Activated CD4-positive, CD25-positive, alpha-beta regulatory T cell treated with anti-CD3 and anti-CD28 coated beads, Interleukin-2, amount 50 U/mL, for 16 hours (primary cell): ENCODE data around the gene SOD3.

Source experiments
- DNase-seq: peaks from one replicate; pipeline ENCODE4 v3.0.0-alpha.2; 2020; ENCODE audit warnings: low read depth, low spot score

SOD3 gene

GRCh38 chr4:24801136-24801855 lies 5.9 kb downstream of the SOD3 start:
- no peak for DNase-seq

- DNase-seq, result no peak
These were observed 7.3 kb downstream of the SOD3 start for GRCh38 chr4:24802648-24803047.

- no peak for DNase-seq
These were observed 9.7 kb downstream of the SOD3 start for GRCh38 chr4:24805067-24805466.

GRCh38 chr4:24805566-24805965 lies 10.2 kb downstream of the SOD3 start:
- no peak for DNase-seq

- DNase-seq, result no peak
These were observed 11.0 kb downstream of the SOD3 start for GRCh38 chr4:24806206-24806990.

- DNase-seq, result no peak
These were observed 12.2 kb downstream of the SOD3 start for GRCh38 chr4:24807611-24808010.

GRCh38 chr4:24808261-24808660 lies 12.9 kb downstream of the SOD3 start:
- DNase-seq, result no peak

- DNase-seq, result no peak
These were observed 13.6 kb downstream of the SOD3 start for GRCh38 chr4:24808955-24809354.

GRCh38 chr4:24809376-24809775 lies 14.0 kb downstream of the SOD3 start:
- no peak for DNase-seq

- no peak for DNase-seq
These were observed 14.5 kb downstream of the SOD3 start for GRCh38 chr4:24809815-24810405.

GRCh38 chr4:24810871-24811631 lies 15.7 kb downstream of the SOD3 start:
- DNase-seq, result no peak

GRCh38 chr4:24813732-24814131 lies 18.4 kb downstream of the SOD3 start:
- DNase-seq, result no peak

- no peak for DNase-seq
These were observed 21.4 kb downstream of the SOD3 start for GRCh38 chr4:24816797-24817196.

GRCh38 chr4:24820541-24820940 lies 25.2 kb downstream of the SOD3 start:
- DNase-seq, result no peak

GRCh38 chr4:24824720-24825119 lies 29.3 kb downstream of the SOD3 start:
- DNase-seq, result no peak

GRCh38 chr4:24831637-24832036 lies 36.3 kb downstream of the SOD3 start:
- DNase-seq, result no peak

- DNase-seq, result no peak
These were observed 40.3 kb downstream of the SOD3 start for GRCh38 chr4:24835696-24836095.

- DNase-seq, result no peak
These were observed 41.4 kb downstream of the SOD3 start for GRCh38 chr4:24836661-24837242.

- no peak for DNase-seq
These were observed 42.0 kb downstream of the SOD3 start for GRCh38 chr4:24837336-24837735.

- DNase-seq, result no peak
These were observed 42.4 kb downstream of the SOD3 start for GRCh38 chr4:24837781-24838180.

GRCh38 chr4:24840362-24840761 lies 45.0 kb downstream of the SOD3 start:
- no peak for DNase-seq
